RPMI7951 (cell line): ENCODE data around the gene DNMT3A. TPM values are rescaled to one million over a fixed set of nuclear protein-coding genes. Genes with fewer than 3 reads are reported as not detected.

Experiments
- DNase-seq: peaks from one replicate; pipeline ENCODE4 v3.0.0-alpha.2; 2012; ENCODE audit warnings: low read depth
- total RNA-seq: library from RNA; depleted of rRNA; stranded (reverse); fragments of >200 nt; shearing (Covaris generic); gene quantifications from 2 replicates; pipeline ENCODE4 v1.2.3, GENCODE V29; 2014

Gene DNMT3A
- total RNA-seq, 1 experiment from 2014 or later = 1.4 TPM

- no peak for DNase-seq
Measured at GRCh38 chr2:25305775-25306174, 36.0 kb downstream of the DNMT3A start.

GRCh38 chr2:25304826-25305596, 36.7 kb downstream of the DNMT3A start:
- no peak for DNase-seq

GRCh38 chr2:25304321-25304720, 37.4 kb downstream of the DNMT3A start:
- no peak for DNase-seq

GRCh38 chr2:25303633-25304236, 38.0 kb downstream of the DNMT3A start:
- no peak for DNase-seq

GRCh38 chr2:25302758-25303375, 38.9 kb downstream of the DNMT3A start:
- no peak for DNase-seq

- DNase-seq = peak; percentile 88
Measured at GRCh38 chr2:25301453-25302352, 40.0 kb downstream of the DNMT3A start.

GRCh38 chr2:25300001-25300400, 41.7 kb downstream of the DNMT3A start:
- DNase-seq = no peak

GRCh38 chr2:25298776-25299431, 42.8 kb downstream of the DNMT3A start:
- no peak for DNase-seq

GRCh38 chr2:25297738-25298137, 44.0 kb downstream of the DNMT3A start:
- DNase-seq = no peak

- DNase-seq = no peak
Measured at GRCh38 chr2:25295621-25296020, 46.1 kb downstream of the DNMT3A start.

GRCh38 chr2:25294573-25295462, 46.9 kb downstream of the DNMT3A start:
- DNase-seq = peak; percentile 51

- DNase-seq = no peak
Measured at GRCh38 chr2:25293958-25294562, 47.7 kb downstream of the DNMT3A start.

- DNase-seq = no peak
Measured at GRCh38 chr2:25293145-25293544, 48.6 kb downstream of the DNMT3A start.

GRCh38 chr2:25292408-25292807, 49.3 kb downstream of the DNMT3A start:
- no peak for DNase-seq

GRCh38 chr2:25290811-25291495, 50.8 kb downstream of the DNMT3A start:
- DNase-seq = no peak

GRCh38 chr2:25286723-25287483, 54.8 kb downstream of the DNMT3A start:
- no peak for DNase-seq

GRCh38 chr2:25286025-25286400, 55.7 kb downstream of the DNMT3A start:
- DNase-seq = no peak

GRCh38 chr2:25285265-25286024, 56.3 kb downstream of the DNMT3A start:
- no peak for DNase-seq
